Cardiac fibroblast (primary cell): ENCODE measurements around the gene ACTMAP.

Experiments used
- DNase-seq, 2 donors: peaks; one replicate each; pipeline versions ENCODE4 v3.0.0 to v3.0.0-alpha.2; 2010; ENCODE audit warnings: low read depth in 2 of 2
- H3K4me3 ChIP-seq, 2 donors: replicated peaks in 1 of 2; 1 replicate in 1 of 2; 2 replicates in 1 of 2; pipeline ENCODE4 v1.5.1; 2011; ENCODE audit warnings: low read depth in 2 of 2, low read length in 2 of 2, mild to moderate bottlenecking in 2 of 2, moderate library complexity in 1 of 2
- CTCF ChIP-seq: IDR thresholded peaks from one replicate; pipeline ENCODE4 v1.5.1; 2011; ENCODE audit warnings: low read depth, mild to moderate bottlenecking, low read length, inconsistent platforms

ACTMAP gene

DNA sequence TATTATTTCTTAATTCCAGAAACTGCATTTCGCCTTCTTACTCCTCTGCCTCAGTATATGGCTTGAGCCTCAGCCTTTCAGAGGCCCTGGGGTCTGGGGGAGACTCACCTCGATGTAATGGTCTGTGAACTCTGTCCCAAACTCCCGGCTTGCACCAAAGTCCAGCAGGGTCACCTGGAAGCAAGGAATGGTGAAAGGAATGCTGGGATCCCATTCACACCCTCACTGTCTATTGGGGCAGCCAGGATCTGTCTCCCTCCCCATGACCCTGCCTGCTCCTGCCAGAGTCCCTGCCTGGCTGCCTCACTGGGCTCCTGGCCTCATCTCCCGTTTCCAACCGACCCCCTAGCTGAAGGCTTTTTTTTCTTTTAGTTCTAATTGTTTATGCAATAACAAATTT is 54.4 kb downstream of the ACTMAP start:
- no peak for DNase-seq
- TF ChIP-seq CTCF: no peak

GRCh38 chr19:40693896-40694295 is 56.4 kb downstream of the ACTMAP start:
- no peak for DNase-seq
- no peak for TF ChIP-seq CTCF
- no peak overlapping the region for H3K4me3 ChIP-seq

More for the DNA sequence above, 54.4 kb downstream of the ACTMAP start:
- no peak overlapping the region for H3K4me3 ChIP-seq

- no peak for TF ChIP-seq CTCF
These were observed 57.0 kb downstream of the ACTMAP start for GRCh38 chr19:40693150-40693788.

GRCh38 chr19:40692212-40692551 is 58.1 kb downstream of the ACTMAP start:
- no peak for TF ChIP-seq CTCF

More at GRCh38 chr19:40693150-40693788, 57.0 kb downstream of the ACTMAP start:
- no peak overlapping the region for H3K4me3 ChIP-seq
- DNase-seq: no peak

DNA sequence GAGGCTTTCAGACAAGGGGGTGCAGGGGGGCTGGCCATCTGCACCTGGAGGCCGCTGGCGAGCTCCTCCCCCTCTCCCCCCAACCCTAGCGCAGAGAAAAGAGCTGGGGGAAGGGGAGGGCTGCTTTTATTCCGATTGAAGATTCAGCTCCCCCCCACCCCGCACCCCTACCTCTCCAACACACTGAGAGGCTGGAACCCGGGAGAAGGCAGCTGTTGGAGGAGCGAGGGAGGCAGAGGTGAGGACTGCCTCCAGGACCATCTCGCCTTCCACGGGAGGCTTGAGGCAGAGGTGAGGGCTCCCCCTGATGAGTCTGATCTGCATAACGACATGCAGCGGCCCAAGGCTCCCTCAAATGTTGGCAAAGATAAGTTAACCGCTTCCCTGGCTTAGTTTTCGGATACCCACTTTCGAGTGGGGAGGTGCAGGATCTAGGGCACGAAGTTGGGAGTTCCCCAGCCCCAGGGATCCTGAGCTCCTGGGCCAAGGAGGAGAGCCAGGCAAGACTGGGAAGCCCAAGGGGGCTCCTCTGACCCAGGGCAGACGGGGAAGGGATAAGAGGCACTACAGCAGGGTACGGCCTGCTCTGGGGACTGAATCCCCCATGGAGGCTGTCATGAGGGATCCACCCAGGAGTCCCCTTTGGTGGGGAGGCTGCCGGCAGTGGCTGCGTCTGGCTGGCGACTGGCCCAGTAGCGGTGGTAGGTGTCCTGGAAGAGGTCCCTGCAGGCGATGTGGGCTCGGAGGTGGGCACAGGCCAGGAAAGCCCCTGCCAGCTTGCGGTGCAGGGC is 58.7 kb downstream of the ACTMAP start:
- TF ChIP-seq CTCF: no peak
- no peak for DNase-seq
- H3K4me3 ChIP-seq: no peak overlapping the region

More at GRCh38 chr19:40692212-40692551, 58.1 kb downstream of the ACTMAP start:
- H3K4me3 ChIP-seq: no peak overlapping the region
- DNase-seq: no peak
